ENCODE measurements around the gene FRMD1.

DNA sequence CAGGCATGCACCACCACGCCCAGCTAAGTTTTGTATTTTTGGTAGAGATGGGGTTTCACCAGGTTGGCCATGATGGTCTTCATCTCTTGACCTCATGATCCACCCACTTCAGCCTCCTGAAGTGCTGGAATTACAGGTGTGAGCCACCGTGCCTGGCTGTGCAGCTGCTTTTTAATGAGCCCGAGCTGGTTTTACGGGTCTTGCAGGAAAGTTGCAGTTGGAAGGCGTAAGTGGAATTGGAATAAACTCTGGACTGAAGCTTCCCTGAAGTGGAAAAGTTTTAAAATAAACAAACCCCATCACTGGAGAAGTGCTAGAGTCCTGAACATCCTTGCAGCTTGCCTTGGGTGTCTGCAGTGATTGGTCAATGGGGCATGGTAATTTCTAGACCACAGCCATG, 41.2 kb downstream of the FRMD1 start:
- TF ChIP-seq EP300 (IDR thresholded peaks at IDR 0.05; ENCODE audit: borderline replicate concordance): no peak
- no peak for TF ChIP-seq ZBTB7A (IDR thresholded peaks at IDR 0.05; ENCODE audit: low read depth)
- TF ChIP-seq, protein P1, sequence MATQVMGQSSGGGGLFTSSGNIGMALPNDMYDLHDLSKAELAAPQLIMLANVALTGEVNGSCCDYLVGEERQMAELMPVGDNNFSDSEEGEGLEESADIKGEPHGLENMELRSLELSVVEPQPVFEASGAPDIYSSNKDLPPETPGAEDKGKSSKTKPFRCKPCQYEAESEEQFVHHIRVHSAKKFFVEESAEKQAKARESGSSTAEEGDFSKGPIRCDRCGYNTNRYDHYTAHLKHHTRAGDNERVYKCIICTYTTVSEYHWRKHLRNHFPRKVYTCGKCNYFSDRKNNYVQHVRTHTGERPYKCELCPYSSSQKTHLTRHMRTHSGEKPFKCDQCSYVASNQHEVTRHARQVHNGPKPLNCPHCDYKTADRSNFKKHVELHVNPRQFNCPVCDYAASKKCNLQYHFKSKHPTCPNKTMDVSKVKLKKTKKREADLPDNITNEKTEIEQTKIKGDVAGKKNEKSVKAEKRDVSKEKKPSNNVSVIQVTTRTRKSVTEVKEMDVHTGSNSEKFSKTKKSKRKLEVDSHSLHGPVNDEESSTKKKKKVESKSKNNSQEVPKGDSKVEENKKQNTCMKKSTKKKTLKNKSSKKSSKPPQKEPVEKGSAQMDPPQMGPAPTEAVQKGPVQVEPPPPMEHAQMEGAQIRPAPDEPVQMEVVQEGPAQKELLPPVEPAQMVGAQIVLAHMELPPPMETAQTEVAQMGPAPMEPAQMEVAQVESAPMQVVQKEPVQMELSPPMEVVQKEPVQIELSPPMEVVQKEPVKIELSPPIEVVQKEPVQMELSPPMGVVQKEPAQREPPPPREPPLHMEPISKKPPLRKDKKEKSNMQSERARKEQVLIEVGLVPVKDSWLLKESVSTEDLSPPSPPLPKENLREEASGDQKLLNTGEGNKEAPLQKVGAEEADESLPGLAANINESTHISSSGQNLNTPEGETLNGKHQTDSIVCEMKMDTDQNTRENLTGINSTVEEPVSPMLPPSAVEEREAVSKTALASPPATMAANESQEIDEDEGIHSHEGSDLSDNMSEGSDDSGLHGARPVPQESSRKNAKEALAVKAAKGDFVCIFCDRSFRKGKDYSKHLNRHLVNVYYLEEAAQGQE (IDR thresholded peaks at IDR 0.05; ENCODE audit: low read depth): no peak
- no peak for TF ChIP-seq NFIC (IDR thresholded peaks at IDR 0.05)

Data from Ishikawa (cell line).